BLaER1 (cell line): ENCODE measurements around the gene MARVELD1.

Experiments
- H3K27ac ChIP-seq: shearing (Covaris generic); formaldehyde crosslinking; 2 replicates; pipeline ENCODE4 v1.8.1; 2022
- H3K27me3 ChIP-seq: shearing (Covaris generic); formaldehyde crosslinking; 2 replicates; pipeline ENCODE4 v1.8.1; 2022
- H3K36me3 ChIP-seq: shearing (Covaris generic); formaldehyde crosslinking; 2 replicates; pipeline ENCODE4 v1.8.1; 2022
- H3K4me1 ChIP-seq: shearing (Covaris generic); formaldehyde crosslinking; 2 replicates; pipeline ENCODE4 v1.8.1; 2022
- H3K4me2 ChIP-seq: shearing (Covaris generic); formaldehyde crosslinking; 2 replicates; pipeline ENCODE4 v1.8.1; 2022
- H3K4me3 ChIP-seq: shearing (Covaris generic); formaldehyde crosslinking; 2 replicates; pipeline ENCODE4 v1.8.1; 2022
- H3K9ac ChIP-seq: shearing (Covaris generic); formaldehyde crosslinking; 2 replicates; pipeline ENCODE4 v1.8.1; 2022
- H3K9me3 ChIP-seq: shearing (Covaris generic); formaldehyde crosslinking; 2 replicates; pipeline ENCODE4 v1.8.1; 2022
- H4K20me1 ChIP-seq: shearing (Covaris generic); formaldehyde crosslinking; 2 replicates; pipeline ENCODE4 v1.8.1; 2022
- Cebpa-rat ChIP-seq: shearing (Covaris generic); IDR thresholded peaks from 2 replicates; pipeline ENCODE4 v1.8.1; 2022

The MARVELD1 gene

GRCh38 chr10:97734021-97734420 lies 20.5 kb downstream of the MARVELD1 start:
- Histone ChIP-seq H3K9me3 (peaks cover 4% of the 10 kb centered on the region; the same call in 1 of the 2 replicates), H3K4me2 (no peak overlapping the region), H4K20me1 (peaks cover 16% of the 10 kb centered on the region), H3K27ac (no peak overlapping the region), H3K36me3 (peaks cover 3% of the 10 kb centered on the region; the same call in 1 of the 2 replicates), H3K4me3 (no peak overlapping the region), H3K27me3 (no peaks in the 10 kb centered on the region), H3K4me1 (peaks cover 25% of the 10 kb centered on the region), H3K9ac (no peak overlapping the region)
- no peak for TF ChIP-seq Cebpa-rat

DNA sequence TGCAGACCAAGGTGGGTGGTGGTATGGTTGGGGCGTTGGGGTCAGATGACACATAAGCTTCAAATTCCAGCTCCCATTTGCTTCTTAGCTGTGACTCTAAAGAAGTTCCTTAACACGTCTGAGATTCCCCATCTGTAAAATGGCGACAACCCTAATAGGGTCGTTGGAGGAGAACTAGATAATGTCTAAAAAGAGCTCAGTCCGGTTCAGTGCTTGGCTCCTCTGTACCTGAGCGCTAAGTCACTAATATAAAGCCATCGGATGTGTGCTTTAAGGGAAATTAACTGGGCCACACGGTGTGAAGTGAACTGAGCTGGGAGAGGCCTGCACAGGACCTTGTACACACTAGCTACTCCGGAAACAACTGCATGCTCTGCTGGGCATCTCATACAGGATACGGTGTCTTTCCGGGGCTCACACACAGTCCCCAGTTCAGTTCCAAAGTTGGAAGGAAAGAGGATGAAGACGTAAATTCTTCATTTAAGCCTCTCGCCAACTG lies 22.9 kb downstream of the MARVELD1 start:
- H3K27ac ChIP-seq: peak overlapping the region; percentile 96
- peaks cover 4% of the 10 kb centered on the region; the same call in 1 of the 2 replicates for H3K9me3 ChIP-seq
- peaks cover 5% of the 10 kb centered on the region for H3K36me3 ChIP-seq
- H3K4me1 ChIP-seq: peaks cover 49% of the 10 kb centered on the region
- H3K4me3 ChIP-seq: peak overlapping the region; percentile 99
- peaks cover 37% of the 10 kb centered on the region for H4K20me1 ChIP-seq
- H3K4me2 ChIP-seq: peak overlapping the region; percentile 91
- no peaks in the 10 kb centered on the region for H3K27me3 ChIP-seq
- H3K9ac ChIP-seq: peak overlapping the region; percentile 97; the same call in 1 of the 2 replicates
- TF ChIP-seq Cebpa-rat: no peak

GRCh38 chr10:97736902-97737769 lies 23.6 kb downstream of the MARVELD1 start, which contains the start of gene ZFYVE27:
Gene ZFYVE27 (plus strand): TSS chr10:97737128. CDS start chr10:97738478, 1,350 bp downstream.
- Histone ChIP-seq H3K4me3 (peak within 1 kb of the TSS; percentile 99), H3K27me3 (no peaks in the 10 kb centered on the region), H4K20me1 (peaks cover 44% of the 10 kb centered on the region), H3K4me1 (peaks cover 56% of the 10 kb centered on the region), H3K9me3 (peaks cover 4% of the 10 kb centered on the region; the same call in 1 of the 2 replicates), H3K9ac (peak within 1 kb of the TSS; percentile 97), H3K27ac (peak within 1 kb of the TSS; percentile 96), H3K4me2 (peak within 1 kb of the TSS; percentile 91), H3K36me3 (peaks cover 12% of the 10 kb centered on the region)
- no peak for TF ChIP-seq Cebpa-rat

DNA sequence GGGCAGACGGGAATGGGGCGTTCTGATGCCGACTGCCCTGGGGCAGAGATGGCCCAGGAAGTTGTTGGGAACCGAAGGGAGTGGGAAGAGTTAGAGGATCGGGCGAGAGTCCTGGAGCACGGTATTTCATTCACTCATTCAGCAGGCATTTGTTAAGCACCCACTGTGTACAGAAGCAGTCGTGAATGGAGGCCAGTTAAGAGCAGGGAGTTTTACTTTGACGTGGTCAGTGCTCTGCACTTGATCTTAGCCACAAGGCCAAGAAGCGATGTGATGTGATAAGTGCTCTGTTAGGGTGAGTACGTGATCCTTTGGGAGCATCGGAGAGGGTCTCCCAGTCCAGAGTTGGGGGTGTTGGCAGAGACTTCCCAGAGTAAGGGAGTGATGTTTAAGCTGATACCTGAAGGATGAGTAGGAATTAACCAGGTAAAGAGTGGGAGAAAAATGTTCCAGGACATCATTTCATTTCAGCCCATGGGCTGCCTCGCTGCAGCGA lies 24.3 kb downstream of the MARVELD1 start:
- peak overlapping the region; percentile 97 for H3K9ac ChIP-seq
- peaks cover 15% of the 10 kb centered on the region for H3K36me3 ChIP-seq
- no peaks in the 10 kb centered on the region for H3K27me3 ChIP-seq
- peak overlapping the region; percentile 91 for H3K4me2 ChIP-seq
- H3K27ac ChIP-seq: peak overlapping the region; percentile 96
- peak overlapping the region; percentile 99 for H3K4me3 ChIP-seq
- peaks cover 4% of the 10 kb centered on the region; the same call in 1 of the 2 replicates for H3K9me3 ChIP-seq
- peaks cover 51% of the 10 kb centered on the region for H4K20me1 ChIP-seq
- H3K4me1 ChIP-seq: peaks cover 63% of the 10 kb centered on the region
- no peak for TF ChIP-seq Cebpa-rat

GRCh38 chr10:97738616-97739015 lies 25.1 kb downstream of the MARVELD1 start:
- H3K4me3 ChIP-seq: peak overlapping the region; percentile 99

GRCh38 chr10:97740613-97741012 lies 27.1 kb downstream of the MARVELD1 start:
- peaks cover 43% of the 10 kb centered on the region for H3K36me3 ChIP-seq
- H3K9ac ChIP-seq: peak overlapping the region; percentile 71
- peaks cover 79% of the 10 kb centered on the region for H4K20me1 ChIP-seq
- peak overlapping the region; percentile 68; the same call in 1 of the 2 replicates for H3K27ac ChIP-seq
- H3K4me1 ChIP-seq: peaks cover 71% of the 10 kb centered on the region
- H3K9me3 ChIP-seq: peaks cover 4% of the 10 kb centered on the region; the same call in 1 of the 2 replicates
- H3K4me3 ChIP-seq: peak overlapping the region; percentile 30
- no peak for TF ChIP-seq Cebpa-rat
- no peaks in the 10 kb centered on the region for H3K27me3 ChIP-seq
- H3K4me2 ChIP-seq: peak overlapping the region; percentile 89

More at GRCh38 chr10:97738616-97739015, 25.1 kb downstream of the MARVELD1 start:
- Histone ChIP-seq H3K4me1 (peaks cover 71% of the 10 kb centered on the region), H3K9me3 (peaks cover 4% of the 10 kb centered on the region; the same call in 1 of the 2 replicates), H3K9ac (peak overlapping the region; percentile 97), H3K27me3 (no peaks in the 10 kb centered on the region), H4K20me1 (peaks cover 59% of the 10 kb centered on the region), H3K4me2 (peak overlapping the region; percentile 91), H3K27ac (no peak overlapping the region), H3K36me3 (peaks cover 23% of the 10 kb centered on the region)
- TF ChIP-seq Cebpa-rat: no peak

- H3K4me2 ChIP-seq: peak overlapping the region; percentile 9; the same call in 1 of the 2 replicates
- H3K36me3 ChIP-seq: peaks cover 70% of the 10 kb centered on the region
- 0 out of 2 replicates have a peak overlapping the region, but pooled peaks have one; percentile 32 for H3K27ac ChIP-seq
- H4K20me1 ChIP-seq: peaks cover 95% of the 10 kb centered on the region
- peak overlapping the region; percentile 3; the same call in 1 of the 2 replicates for H3K9ac ChIP-seq
- H3K9me3 ChIP-seq: no peaks in the 10 kb centered on the region
- H3K4me3 ChIP-seq: no peak overlapping the region
- peaks cover 53% of the 10 kb centered on the region for H3K4me1 ChIP-seq
- no peaks in the 10 kb centered on the region for H3K27me3 ChIP-seq
- no peak for TF ChIP-seq Cebpa-rat
These were observed 29.8 kb downstream of the MARVELD1 start for GRCh38 chr10:97743169-97743943.

DNA sequence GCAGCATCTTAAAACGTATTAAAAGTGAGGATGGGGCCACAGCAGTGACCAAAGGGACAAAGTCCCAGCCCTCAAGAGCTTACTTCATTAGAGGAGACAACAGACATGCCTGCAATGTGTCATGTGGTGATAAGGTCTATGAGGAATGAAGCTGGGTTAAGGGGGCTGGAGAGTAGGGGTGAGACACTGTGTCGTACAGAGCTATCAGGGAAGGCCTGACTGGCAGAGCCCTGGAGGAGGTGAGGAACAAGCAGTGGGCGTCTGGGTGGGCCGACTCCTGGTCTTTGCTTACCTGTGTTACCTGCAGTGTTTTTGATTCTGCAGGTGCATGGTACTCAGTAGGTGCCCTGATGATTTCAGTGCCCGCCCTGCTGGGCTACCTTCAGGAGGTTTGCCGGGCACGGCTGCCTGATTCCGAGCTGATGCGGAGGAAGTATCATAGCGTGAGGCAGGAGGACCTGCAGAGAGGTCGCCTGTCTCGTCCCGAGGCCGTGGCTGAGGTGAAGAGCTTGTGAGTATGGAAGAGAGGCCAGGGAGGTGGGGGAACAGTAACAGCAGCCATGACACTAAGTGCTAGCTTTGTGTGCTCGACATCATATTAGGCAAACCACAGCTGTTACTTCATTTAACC lies 31.0 kb downstream of the MARVELD1 start:
- H3K36me3 ChIP-seq: peaks cover 77% of the 10 kb centered on the region
- TF ChIP-seq Cebpa-rat: no peak
- H3K9ac ChIP-seq: no peak overlapping the region
- H3K4me3 ChIP-seq: no peak overlapping the region
- H3K27ac ChIP-seq: no peak overlapping the region
- peaks cover 42% of the 10 kb centered on the region for H3K4me1 ChIP-seq
- H4K20me1 ChIP-seq: peaks cover 97% of the 10 kb centered on the region
- no peaks in the 10 kb centered on the region for H3K9me3 ChIP-seq
- H3K27me3 ChIP-seq: no peaks in the 10 kb centered on the region
- no peak overlapping the region for H3K4me2 ChIP-seq

- TF ChIP-seq Cebpa-rat: no peak
- no peaks in the 10 kb centered on the region for H3K27me3 ChIP-seq
- H3K4me2 ChIP-seq: no peak overlapping the region
- H3K4me3 ChIP-seq: no peak overlapping the region
- H3K36me3 ChIP-seq: peaks cover 99% of the 10 kb centered on the region
- no peak overlapping the region for H3K27ac ChIP-seq
- no peaks in the 10 kb centered on the region for H3K9me3 ChIP-seq
- H4K20me1 ChIP-seq: peaks cover 93% of the 10 kb centered on the region
- 0 out of 2 replicates have a peak overlapping the region, but pooled peaks have one; percentile 29 for H3K9ac ChIP-seq
- peaks cover 11% of the 10 kb centered on the region for H3K4me1 ChIP-seq
These were observed 34.0 kb downstream of the MARVELD1 start for GRCh38 chr10:97747573-97747972.
